Keratinocyte (primary cell): Measurements from ENCODE around the gene ZNF217. TPM values are rescaled to one million over a fixed set of nuclear protein-coding genes. Genes with fewer than 3 reads are reported as not detected.

ENCODE experiments used
- DNase-seq: peaks from one replicate; pipeline ENCODE4 v3.0.0-alpha.2; 2011; ENCODE audit warnings: low read depth, missing footprints, low spot score
- FAIRE-seq: peaks from 2 replicates; lab custom pipeline; 2011; peaks lifted over from hg19 to GRCh38; lab: Jason Lieb, UNC
- H2AFZ ChIP-seq: 2 replicates; pipeline ENCODE4 v1.6.0; 2012; ENCODE audit warnings: low read length, control low read depth, inconsistent platforms; ENCODE audit not compliant: control insufficient read depth
- H3K27ac ChIP-seq: 2 replicates; pipeline ENCODE4 v1.5.1; 2011; ENCODE audit warnings: low read length; ENCODE audit not compliant: control insufficient read depth, insufficient read depth
- H3K27me3 ChIP-seq: 3 replicates; pipeline ENCODE4 v1.6.0; 2011; ENCODE audit warnings: low read length; ENCODE audit not compliant: control insufficient read depth, insufficient read depth; ENCODE audit errors: extremely low read depth
- H3K36me3 ChIP-seq, 2 experiments: 2 replicates in 1 of 2; 3 replicates in 1 of 2; pipeline ENCODE4 v1.5.1; 2011; ENCODE audit warnings: low read length in 2 of 2, mild to moderate bottlenecking in 1 of 2; ENCODE audit not compliant: control insufficient read depth in 2 of 2, insufficient read depth in 2 of 2; ENCODE audit errors: extremely low read depth in 1 of 2
- H3K4me1 ChIP-seq: 3 replicates; pipeline ENCODE4 v1.5.1; 2011; ENCODE audit warnings: low read length; ENCODE audit not compliant: control insufficient read depth, insufficient read depth; ENCODE audit errors: extremely low read depth
- H3K4me2 ChIP-seq: 3 replicates; pipeline ENCODE4 v1.6.0; 2011; ENCODE audit warnings: low read depth, low read length; ENCODE audit not compliant: control insufficient read depth, insufficient read depth; ENCODE audit errors: extremely low read depth
- H3K4me3 ChIP-seq, 3 experiments: fragments of 200-600 bp in 1 of 3; sonication (generic) in 1 of 3; 2 replicates in 2 of 3; 3 replicates in 1 of 3; pipeline ENCODE4 v1.5.1; 2011 to 2016; ENCODE audit warnings: low read length in 3 of 3, mild to moderate bottlenecking in 3 of 3, control low read depth in 2 of 3, inconsistent platforms in 1 of 3, low read depth in 1 of 3, mixed read lengths in 1 of 3, mixed run types in 1 of 3, moderate library complexity in 1 of 3; ENCODE audit not compliant: control insufficient read depth in 2 of 3, insufficient read depth in 2 of 3; ENCODE audit errors: extremely low read depth in 1 of 3
- H3K79me2 ChIP-seq: 2 replicates; pipeline ENCODE4 v1.6.0; 2012; ENCODE audit warnings: low read length; ENCODE audit not compliant: control insufficient read depth, insufficient read depth
- H3K9ac ChIP-seq: 3 replicates; pipeline ENCODE4 v1.6.0; 2011; ENCODE audit warnings: low read length; ENCODE audit not compliant: control insufficient read depth, insufficient read depth; ENCODE audit errors: extremely low read depth
- H3K9me1 ChIP-seq: 3 replicates; pipeline ENCODE4 v1.6.0; 2011; ENCODE audit warnings: low read length; ENCODE audit not compliant: control insufficient read depth, insufficient read depth; ENCODE audit errors: extremely low read depth
- H3K9me3 ChIP-seq: 2 replicates; pipeline ENCODE4 v1.5.1; 2012; ENCODE audit warnings: low read depth, low read length; ENCODE audit not compliant: control insufficient read depth
- H4K20me1 ChIP-seq: 3 replicates; pipeline ENCODE4 v1.6.0; 2011; ENCODE audit warnings: low read length; ENCODE audit not compliant: control insufficient read depth, insufficient read depth; ENCODE audit errors: extremely low read depth
- EZH2 ChIP-seq: IDR thresholded peaks from one replicate; pipeline ENCODE4 v1.6.1; 2012; ENCODE audit warnings: inconsistent platforms, mild to moderate bottlenecking, low read length, moderate library complexity
- dilution Hi-C: fragments of 300-500 bp; cut with MboI; formaldehyde crosslinking; loops from one replicate; pipeline ENCODE4 v1.7.0; 2020; ENCODE audit warnings: low sequenced_read_pairs; ENCODE audit not compliant: extremely low pct_ligation_motif_present
- polyA plus RNA-seq, 5 experiments: library from polyadenylated mRNA; depleted of rRNA in 3 of 5; stranded (reverse) in 3 of 5; stranded (forward) in 1 of 5; unstranded in 1 of 5; fragments of >200 nt; gene quantifications; 1 replicate in 1 of 5; 2 replicates in 3 of 5; 3 replicates in 1 of 5; pipeline versions ENCODE4 v1.2.1 to v1.2.3, GENCODE V29; 2011 to 2012; ENCODE audit warnings: missing spikeins in 2 of 5, low read depth in 1 of 5, low replicate concordance in 1 of 5
- TF ChIP-seq, protein P1 (sequence below), 3 experiments: IDR thresholded peaks in 1 of 3; conservative IDR thresholded peaks in 1 of 3; optimal IDR thresholded peaks in 1 of 3; 2 replicates in 2 of 3; 3 replicates in 1 of 3; pipeline versions ENCODE3 to v1.5.1; 2011; ENCODE audit warnings: low read length in 3 of 3, mild to moderate bottlenecking in 3 of 3, moderate library complexity in 2 of 3, control low read depth in 1 of 3, inconsistent platforms in 1 of 3; ENCODE audit not compliant: insufficient read depth in 2 of 3; ENCODE audit errors: extremely low read depth in 1 of 3

Gene ZNF217
- polyA plus RNA-seq, 1 donor (not counting 4 experiments of a cell fraction or from before 2014, with no cell fraction given), result 17.3 TPM

DNA sequence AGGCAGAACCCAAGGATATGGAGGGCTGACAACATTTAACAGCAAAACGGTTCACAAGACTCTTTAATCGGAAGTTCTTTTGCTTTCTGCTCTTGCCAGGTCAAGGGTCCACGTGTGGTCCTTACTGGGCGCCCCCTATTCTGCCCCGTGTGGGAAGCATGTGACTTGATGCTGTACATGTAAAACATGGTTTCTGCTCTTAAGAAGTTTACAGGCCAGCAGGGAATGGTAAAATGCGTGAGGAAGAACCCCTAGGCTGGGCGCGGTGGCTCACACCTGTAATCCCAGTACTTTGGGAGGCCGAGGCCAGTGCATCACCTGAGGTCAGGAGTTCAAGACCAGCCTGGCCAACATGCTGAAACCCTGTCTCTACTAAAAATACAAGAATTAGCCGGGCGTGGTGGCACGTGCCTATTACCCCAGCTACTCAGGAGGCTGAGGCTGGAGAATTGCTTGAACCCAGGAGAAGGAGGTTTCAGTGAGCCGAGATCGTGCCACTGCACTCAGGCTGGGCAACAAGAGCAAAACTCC lies 19.3 kb downstream of the ZNF217 start:
- FAIRE-seq (no peak), DNase-seq (no peak)
- no peak overlapping the region for H3K9ac ChIP-seq
- TF ChIP-seq, protein P1, sequence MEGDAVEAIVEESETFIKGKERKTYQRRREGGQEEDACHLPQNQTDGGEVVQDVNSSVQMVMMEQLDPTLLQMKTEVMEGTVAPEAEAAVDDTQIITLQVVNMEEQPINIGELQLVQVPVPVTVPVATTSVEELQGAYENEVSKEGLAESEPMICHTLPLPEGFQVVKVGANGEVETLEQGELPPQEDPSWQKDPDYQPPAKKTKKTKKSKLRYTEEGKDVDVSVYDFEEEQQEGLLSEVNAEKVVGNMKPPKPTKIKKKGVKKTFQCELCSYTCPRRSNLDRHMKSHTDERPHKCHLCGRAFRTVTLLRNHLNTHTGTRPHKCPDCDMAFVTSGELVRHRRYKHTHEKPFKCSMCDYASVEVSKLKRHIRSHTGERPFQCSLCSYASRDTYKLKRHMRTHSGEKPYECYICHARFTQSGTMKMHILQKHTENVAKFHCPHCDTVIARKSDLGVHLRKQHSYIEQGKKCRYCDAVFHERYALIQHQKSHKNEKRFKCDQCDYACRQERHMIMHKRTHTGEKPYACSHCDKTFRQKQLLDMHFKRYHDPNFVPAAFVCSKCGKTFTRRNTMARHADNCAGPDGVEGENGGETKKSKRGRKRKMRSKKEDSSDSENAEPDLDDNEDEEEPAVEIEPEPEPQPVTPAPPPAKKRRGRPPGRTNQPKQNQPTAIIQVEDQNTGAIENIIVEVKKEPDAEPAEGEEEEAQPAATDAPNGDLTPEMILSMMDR (optimal IDR thresholded peaks at IDR 0.05 in 1 of 3, IDR thresholded peaks at IDR 0.05 in 1 of 3, conservative IDR thresholded peaks at IDR 0.05 in 1 of 3; ENCODE audit: extremely low read depth in 1 of 3, insufficient read depth in 2 of 3, low read length in 3 of 3), result no peak
- TF ChIP-seq EZH2, result no peak
- H3K4me3 ChIP-seq, result no peak overlapping the region
- peaks cover 6% of the 10 kb centered on the region for H4K20me1 ChIP-seq
- peaks cover 41 to 59% of the 10 kb centered on the region in 2 experiments for H3K36me3 ChIP-seq
- dilution Hi-C loops, result no loop called here
- peak overlapping the region; percentile 46 for H3K27ac ChIP-seq
- no peaks in the 10 kb centered on the region for H3K27me3 ChIP-seq
- H3K79me2 ChIP-seq, result peaks cover 97% of the 10 kb centered on the region
- H3K4me2 ChIP-seq, result no peak overlapping the region
- no peak overlapping the region for H2AFZ ChIP-seq
- peaks cover 12% of the 10 kb centered on the region for H3K4me1 ChIP-seq
- no peaks in the 10 kb centered on the region for H3K9me3 ChIP-seq
- peaks cover 2% of the 10 kb centered on the region for H3K9me1 ChIP-seq

DNA sequence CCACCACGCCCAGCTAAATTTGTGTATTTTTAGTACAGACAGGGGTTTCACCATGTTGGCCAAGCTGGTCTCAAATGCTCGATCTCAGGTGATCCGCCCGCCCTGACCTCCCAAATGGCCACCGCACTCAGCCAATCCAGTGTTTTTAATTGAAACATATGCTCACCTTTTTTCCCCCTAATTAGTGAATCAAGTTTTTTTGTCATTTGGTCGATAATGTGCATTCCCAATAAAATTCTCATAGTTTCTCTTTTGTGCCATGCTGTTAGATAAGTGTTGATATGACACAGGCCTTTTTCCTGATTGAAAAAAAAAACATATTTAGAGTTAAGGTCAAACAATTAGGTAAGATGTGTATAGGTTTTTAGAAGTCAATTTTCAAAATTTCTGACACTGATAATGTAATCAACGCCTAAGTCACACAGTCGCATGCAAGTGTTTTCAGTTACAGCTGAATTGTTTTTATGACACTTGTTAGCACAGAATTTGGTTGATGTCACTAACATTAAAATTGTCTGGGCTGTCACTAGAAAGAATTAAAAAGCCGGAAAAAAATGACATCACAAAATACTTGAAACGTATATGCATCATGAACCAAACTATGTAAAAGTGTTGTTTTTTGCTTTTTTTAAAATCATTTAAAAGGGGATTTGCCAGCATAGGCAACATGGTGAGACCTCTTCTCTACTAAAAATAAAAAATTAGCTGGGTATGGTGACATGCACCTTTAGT lies 21.9 kb downstream of the ZNF217 start:
- H2AFZ ChIP-seq, result no peak overlapping the region
- peaks cover 3% of the 10 kb centered on the region for H3K4me1 ChIP-seq
- H3K27me3 ChIP-seq, result no peaks in the 10 kb centered on the region
- H3K27ac ChIP-seq, result no peak overlapping the region
- no peak overlapping the region for H3K4me3 ChIP-seq
- peaks cover 2% of the 10 kb centered on the region for H3K9me1 ChIP-seq
- no peaks in the 10 kb centered on the region for H3K9me3 ChIP-seq
- no peak overlapping the region for H3K9ac ChIP-seq
- peaks cover 41 to 48% of the 10 kb centered on the region in 2 experiments for H3K36me3 ChIP-seq
- peaks cover 87% of the 10 kb centered on the region for H3K79me2 ChIP-seq
- dilution Hi-C loops, result no loop called here
- no peak for DNase-seq
- H3K4me2 ChIP-seq, result no peak overlapping the region
- TF ChIP-seq EZH2, result no peak
- TF ChIP-seq, protein P1 (optimal IDR thresholded peaks at IDR 0.05 in 1 of 3, IDR thresholded peaks at IDR 0.05 in 1 of 3, conservative IDR thresholded peaks at IDR 0.05 in 1 of 3; ENCODE audit: extremely low read depth in 1 of 3, insufficient read depth in 2 of 3, low read length in 3 of 3), result no peak
- peaks cover 3% of the 10 kb centered on the region for H4K20me1 ChIP-seq
- FAIRE-seq, result no peak
